ENCODE results near the gene ZDHHC17. TPM values are rescaled to one million over a fixed set of nuclear protein-coding genes. Genes with fewer than 3 reads are reported as not detected.

Gene ZDHHC17
- total and polyA plus RNA-seq, 12 donors, result 6.8 to 28.0 (median 21.5) TPM

- TF ChIP-seq, protein P1, sequence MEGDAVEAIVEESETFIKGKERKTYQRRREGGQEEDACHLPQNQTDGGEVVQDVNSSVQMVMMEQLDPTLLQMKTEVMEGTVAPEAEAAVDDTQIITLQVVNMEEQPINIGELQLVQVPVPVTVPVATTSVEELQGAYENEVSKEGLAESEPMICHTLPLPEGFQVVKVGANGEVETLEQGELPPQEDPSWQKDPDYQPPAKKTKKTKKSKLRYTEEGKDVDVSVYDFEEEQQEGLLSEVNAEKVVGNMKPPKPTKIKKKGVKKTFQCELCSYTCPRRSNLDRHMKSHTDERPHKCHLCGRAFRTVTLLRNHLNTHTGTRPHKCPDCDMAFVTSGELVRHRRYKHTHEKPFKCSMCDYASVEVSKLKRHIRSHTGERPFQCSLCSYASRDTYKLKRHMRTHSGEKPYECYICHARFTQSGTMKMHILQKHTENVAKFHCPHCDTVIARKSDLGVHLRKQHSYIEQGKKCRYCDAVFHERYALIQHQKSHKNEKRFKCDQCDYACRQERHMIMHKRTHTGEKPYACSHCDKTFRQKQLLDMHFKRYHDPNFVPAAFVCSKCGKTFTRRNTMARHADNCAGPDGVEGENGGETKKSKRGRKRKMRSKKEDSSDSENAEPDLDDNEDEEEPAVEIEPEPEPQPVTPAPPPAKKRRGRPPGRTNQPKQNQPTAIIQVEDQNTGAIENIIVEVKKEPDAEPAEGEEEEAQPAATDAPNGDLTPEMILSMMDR (IDR thresholded peaks at IDR 0.05), result no peak
- Histone ChIP-seq H3K36me3 (peaks cover 0 to 10% (median 0%) of the 10 kb centered on the region in 9 donors), H3K27ac (no peak overlapping the region), H3K4me3 (no peak overlapping the region), H3K4me1 (peaks cover 0 to 6% (median 0%) of the 10 kb centered on the region in 9 donors), H3K9me3 (no peaks in the 10 kb centered on the region), H3K27me3 (no peaks in the 10 kb centered on the region)
- no peak for DNase-seq
- no peak for ATAC-seq
- WGBS, 2 donors, result 81 to 83% methylated on average over 8 of the region's 8 CpGs
- intact Hi-C loops (cut with DNase I), result no loop called here
These were observed 102.2 kb downstream of the ZDHHC17 start for GRCh38 chr12:76866151-76866567.

- Histone ChIP-seq H3K36me3 (peaks cover 0 to 8% (median 0%) of the 10 kb centered on the region in 9 donors), H3K27me3 (no peaks in the 10 kb centered on the region), H3K27ac (no peak overlapping the region), H3K4me1 (peaks cover 0 to 6% (median 0%) of the 10 kb centered on the region in 9 donors), H3K4me3 (no peak overlapping the region), H3K9me3 (no peaks in the 10 kb centered on the region)
- intact Hi-C loops (cut with DNase I), result no loop called here
- 92 to 96% methylated on average over 8 of the region's 8 CpGs for WGBS, 2 donors
- DNase-seq, result no peak
- TF ChIP-seq, protein P1 (IDR thresholded peaks at IDR 0.05), result no peak
- no peak for ATAC-seq
These were observed 102.8 kb downstream of the ZDHHC17 start for GRCh38 chr12:76866726-76867125.

GRCh38 chr12:76871082-76871481 lies 107.2 kb downstream of the ZDHHC17 start:
- Histone ChIP-seq H3K4me1 (peaks cover 0 to 6% (median 0%) of the 10 kb centered on the region in 9 donors), H3K27ac (no peak overlapping the region), H3K27me3 (no peaks in the 10 kb centered on the region), H3K4me3 (no peak overlapping the region), H3K36me3 (no peaks in the 10 kb centered on the region), H3K9me3 (no peaks in the 10 kb centered on the region)
- 74 to 86% methylated on average over 2 of the region's 2 CpGs for WGBS, 2 donors
- TF ChIP-seq, protein P1 (IDR thresholded peaks at IDR 0.05), result no peak
- ATAC-seq, result no peak
- intact Hi-C loops (cut with DNase I), result no loop called here
- no peak for DNase-seq

GRCh38 chr12:76871742-76872141 lies 107.8 kb downstream of the ZDHHC17 start:
- Histone ChIP-seq H3K9me3 (no peaks in the 10 kb centered on the region), H3K4me3 (no peak overlapping the region), H3K27ac (no peak overlapping the region), H3K27me3 (peaks cover 0 to 5% (median 0%) of the 10 kb centered on the region in 7 donors), H3K36me3 (no peaks in the 10 kb centered on the region), H3K4me1 (peaks cover 0 to 9% (median 0%) of the 10 kb centered on the region in 9 donors)
- intact Hi-C loops (cut with DNase I), result no loop called here
- 81 to 87% methylated on average over 3 of the region's 3 CpGs for WGBS, 2 donors
- TF ChIP-seq, protein P1 (IDR thresholded peaks at IDR 0.05), result no peak
- DNase-seq (no peak), ATAC-seq (peak in 1 of 8 donors; percentile 17)
